Activated B cell treated with CpG ODN at 0.5 μM for 24 hours (primary cell): ENCODE data around the gene IL1RAPL1. TPM values are rescaled to one million over a fixed set of nuclear protein-coding genes. Genes with fewer than 3 reads are reported as not detected.

ENCODE experiments used
- ATAC-seq: fragments of 200-7000 bp; cut with Tn5 transposase; one replicate; pipeline ENCODE4 v1.10.0; 2021; ENCODE audit warnings: low read depth, mild to moderate bottlenecking, moderate library complexity
- CTCF ChIA-PET: fragments of 350-600 bp; sonication (Branson Sonifier 250); formaldehyde crosslinking; loops from one replicate; lab custom pipeline; 2021; ENCODE audit warnings: antibody characterized with exemption; lab: Charles Lee
- POLR2A ChIA-PET: fragments of 350-600 bp; sonication (Branson Sonifier 250); formaldehyde crosslinking; loops from one replicate; lab custom pipeline; 2021; ENCODE audit warnings: antibody characterized with exemption; lab: Charles Lee
- DNase-seq: peaks from one replicate; pipeline ENCODE4 v3.0.0; 2022
- H3K27ac Mint-ChIP-seq: one replicate; pipeline ENCODE4 v1.8.0; 2020; ENCODE audit warnings: mixed read lengths
- H3K27me3 Mint-ChIP-seq: one replicate; pipeline ENCODE4 v1.8.0; 2021; ENCODE audit warnings: mixed read lengths
- H3K36me3 Mint-ChIP-seq: one replicate; pipeline ENCODE4 v1.8.0; 2021; ENCODE audit warnings: low read depth, mixed read lengths
- H3K4me1 Mint-ChIP-seq: one replicate; pipeline ENCODE4 v1.8.0; 2021; ENCODE audit warnings: mixed read lengths
- H3K4me3 Mint-ChIP-seq: one replicate; pipeline ENCODE4 v1.8.0; 2020; ENCODE audit warnings: mild to moderate bottlenecking, mixed read lengths
- H3K9me3 Mint-ChIP-seq: one replicate; pipeline ENCODE4 v1.8.0; 2020; ENCODE audit warnings: mixed read lengths
- intact Hi-C: fragments of 100-400 bp; cut with micrococcal nuclease; formaldehyde crosslinking; loops from one replicate; pipeline ENCODE4 v1.15.1; 2024
- total RNA-seq: library from RNA; stranded (reverse); gene quantifications from 2 replicates; pipeline ENCODE4 v1.2.3, GENCODE V29; 2022
- TF ChIP-seq, protein P1 (sequence below): fragments of 200-600 bp; IDR thresholded peaks from one replicate; pipeline ENCODE4 v1.8.0; 2022; ENCODE audit warnings: antibody characterized with exemption, mild to moderate bottlenecking

The IL1RAPL1 gene
- total RNA-seq, 1 donor from 2014 or later = not detected

DNA sequence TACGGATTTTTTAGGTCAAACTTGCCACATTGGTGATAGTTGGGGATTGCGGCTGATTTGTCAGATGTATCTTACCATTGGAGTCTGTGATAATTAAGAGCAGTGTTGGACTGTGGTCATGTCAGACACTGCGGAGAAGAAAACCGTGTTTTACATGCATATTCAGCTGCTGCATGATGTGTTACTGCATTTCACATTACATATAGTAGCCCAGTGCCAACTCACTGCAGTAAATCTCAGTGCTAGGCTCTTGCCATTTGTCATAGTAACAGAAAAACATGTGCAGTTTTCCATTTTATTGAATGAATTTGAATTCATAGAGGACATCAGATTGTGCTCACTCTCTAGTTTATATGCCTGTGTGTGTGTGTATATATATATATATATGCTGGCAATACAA lies 543.7 kb downstream of the IL1RAPL1 start:
- DNase-seq = no peak
- CTCF ChIA-PET = no interaction called here
- no peak overlapping the region for H3K4me3 Mint-ChIP-seq
- no peaks in the 10 kb centered on the region for H3K4me1 Mint-ChIP-seq
- no peaks in the 10 kb centered on the region for H3K27me3 Mint-ChIP-seq
- no peaks in the 10 kb centered on the region for H3K36me3 Mint-ChIP-seq
- H3K9me3 Mint-ChIP-seq = no peaks in the 10 kb centered on the region
- no peak overlapping the region for H3K27ac Mint-ChIP-seq
- POLR2A ChIA-PET = no interaction called here
- TF ChIP-seq, protein P1, sequence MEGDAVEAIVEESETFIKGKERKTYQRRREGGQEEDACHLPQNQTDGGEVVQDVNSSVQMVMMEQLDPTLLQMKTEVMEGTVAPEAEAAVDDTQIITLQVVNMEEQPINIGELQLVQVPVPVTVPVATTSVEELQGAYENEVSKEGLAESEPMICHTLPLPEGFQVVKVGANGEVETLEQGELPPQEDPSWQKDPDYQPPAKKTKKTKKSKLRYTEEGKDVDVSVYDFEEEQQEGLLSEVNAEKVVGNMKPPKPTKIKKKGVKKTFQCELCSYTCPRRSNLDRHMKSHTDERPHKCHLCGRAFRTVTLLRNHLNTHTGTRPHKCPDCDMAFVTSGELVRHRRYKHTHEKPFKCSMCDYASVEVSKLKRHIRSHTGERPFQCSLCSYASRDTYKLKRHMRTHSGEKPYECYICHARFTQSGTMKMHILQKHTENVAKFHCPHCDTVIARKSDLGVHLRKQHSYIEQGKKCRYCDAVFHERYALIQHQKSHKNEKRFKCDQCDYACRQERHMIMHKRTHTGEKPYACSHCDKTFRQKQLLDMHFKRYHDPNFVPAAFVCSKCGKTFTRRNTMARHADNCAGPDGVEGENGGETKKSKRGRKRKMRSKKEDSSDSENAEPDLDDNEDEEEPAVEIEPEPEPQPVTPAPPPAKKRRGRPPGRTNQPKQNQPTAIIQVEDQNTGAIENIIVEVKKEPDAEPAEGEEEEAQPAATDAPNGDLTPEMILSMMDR = no peak
- ATAC-seq = no peak
- intact Hi-C loops = no loop called here

DNA sequence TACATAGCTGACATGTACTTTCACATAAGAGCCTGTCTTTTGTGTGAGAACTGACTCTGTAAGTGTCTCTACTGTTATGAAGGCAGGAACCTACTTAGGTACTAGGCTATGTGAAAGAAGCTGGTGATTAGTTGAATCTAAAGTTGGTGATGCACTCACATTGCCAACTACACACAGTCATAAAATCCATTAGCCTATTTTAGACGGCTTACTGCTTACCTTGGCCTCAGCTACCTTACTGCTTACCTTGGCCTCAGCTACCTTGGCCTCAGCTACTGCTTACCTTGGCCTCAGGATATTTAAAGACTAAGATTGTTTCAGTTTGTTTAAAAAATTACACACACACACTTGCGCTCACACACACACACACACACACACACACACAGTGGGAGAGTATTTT lies 549.7 kb downstream of the IL1RAPL1 start:
- intact Hi-C loops = no loop called here
- Mint-ChIP-seq H3K9me3 (no peaks in the 10 kb centered on the region), H3K36me3 (no peaks in the 10 kb centered on the region), H3K27me3 (no peaks in the 10 kb centered on the region), H3K27ac (no peak overlapping the region), H3K4me1 (no peaks in the 10 kb centered on the region), H3K4me3 (no peak overlapping the region)
- ATAC-seq (no peak), DNase-seq (no peak)
- ChIA-PET POLR2A (no interaction called here), CTCF (no interaction called here)
- TF ChIP-seq, protein P1 = no peak

DNA sequence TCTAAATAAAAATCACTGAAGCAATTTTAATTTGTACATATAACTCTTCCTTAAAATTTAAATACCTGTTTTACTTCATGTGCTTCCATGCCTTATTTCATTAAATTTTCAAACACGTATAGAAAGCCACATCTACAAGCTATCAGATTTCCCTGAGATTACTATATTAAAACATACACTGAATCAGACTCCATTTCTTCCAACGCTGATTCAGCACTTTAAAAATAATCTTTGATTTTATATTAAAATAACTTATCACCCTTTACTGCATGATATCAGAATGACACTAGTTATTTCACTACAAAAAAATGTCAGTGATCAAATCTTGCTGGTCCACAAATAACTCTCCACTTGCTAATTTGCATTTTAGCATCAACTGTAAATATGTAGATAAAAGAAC lies 550.8 kb downstream of the IL1RAPL1 start:
- CTCF ChIA-PET = no interaction called here
- no peak for ATAC-seq

GRCh38 chrX:29143356-29143755 lies 556.1 kb downstream of the IL1RAPL1 start:
- Mint-ChIP-seq H3K36me3 (no peaks in the 10 kb centered on the region), H3K27me3 (no peaks in the 10 kb centered on the region), H3K4me3 (no peak overlapping the region), H3K9me3 (peaks cover 1% of the 10 kb centered on the region), H3K27ac (no peak overlapping the region), H3K4me1 (no peaks in the 10 kb centered on the region)
- DNase-seq (no peak), ATAC-seq (no peak)
- POLR2A ChIA-PET = no interaction called here
- CTCF ChIA-PET = no interaction called here
- intact Hi-C loops = no loop called here
- TF ChIP-seq, protein P1 = no peak

More for the DNA sequence above, 550.8 kb downstream of the IL1RAPL1 start:
- POLR2A ChIA-PET = no interaction called here
- Mint-ChIP-seq H3K27me3 (no peaks in the 10 kb centered on the region), H3K27ac (no peak overlapping the region), H3K4me1 (no peaks in the 10 kb centered on the region), H3K9me3 (no peaks in the 10 kb centered on the region), H3K4me3 (no peak overlapping the region), H3K36me3 (no peaks in the 10 kb centered on the region)
- TF ChIP-seq, protein P1 = no peak
- no peak for DNase-seq
- intact Hi-C loops = no loop called here

DNA sequence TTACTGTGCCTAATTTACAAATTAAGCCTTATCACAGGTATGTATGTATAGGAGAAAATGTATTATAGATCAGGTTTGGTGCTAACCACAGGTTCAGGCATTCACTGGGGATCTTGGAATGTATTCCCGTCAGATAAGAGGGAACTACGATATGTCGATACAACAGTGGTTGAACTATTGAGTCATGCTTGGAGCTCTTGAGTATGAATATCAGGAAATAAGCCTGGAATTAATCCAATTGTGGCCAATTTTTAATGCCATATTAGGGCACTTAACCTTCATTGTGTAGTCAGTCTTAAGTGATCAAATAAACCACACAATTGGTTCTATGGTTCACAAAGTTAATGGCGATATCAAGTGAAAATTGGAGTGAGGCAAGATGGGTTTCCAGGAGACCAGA lies 556.5 kb downstream of the IL1RAPL1 start:
- ChIA-PET CTCF (no interaction called here), POLR2A (no interaction called here)
- DNase-seq = no peak
- no peaks in the 10 kb centered on the region for H3K36me3 Mint-ChIP-seq
- H3K27me3 Mint-ChIP-seq = no peaks in the 10 kb centered on the region
- H3K4me3 Mint-ChIP-seq = no peak overlapping the region
- H3K4me1 Mint-ChIP-seq = no peaks in the 10 kb centered on the region
- H3K27ac Mint-ChIP-seq = no peak overlapping the region
- TF ChIP-seq, protein P1 = no peak
- peaks cover 1% of the 10 kb centered on the region for H3K9me3 Mint-ChIP-seq
- intact Hi-C loops = no loop called here
- no peak for ATAC-seq
